ENCODE measurements around the gene SLAMF6. TPM values are rescaled to one million over a fixed set of nuclear protein-coding genes. Genes with fewer than 3 reads are reported as not detected.
"Not testable (repeated sequence)": the region's sequence is repeated elsewhere in the genome, so short reads cannot be mapped to it uniquely, and the experiment has no call there.

Gene SLAMF6
- total and polyA plus RNA-seq, 2 donors (not counting 1 experiment from before 2014, with no cell fraction given) = not detected

GRCh38 chr1:160519642-160520435 is 3.2 kb downstream of the SLAMF6 start:
- H3K4me1 ChIP-seq (ENCODE audit: control insufficient read depth, extremely low read depth, insufficient read depth, low read length) = no peaks in the 10 kb centered on the region
- H3K4me2 ChIP-seq (ENCODE audit: extremely low read depth, insufficient read depth, low read length) = no peak overlapping the region
- TF ChIP-seq CTCF (conservative IDR thresholded peaks at IDR 0.05 in 1 of 2, IDR thresholded peaks at IDR 0.05 in 1 of 2; ENCODE audit: low read depth in 1 of 2, low read length in 2 of 2) (no peak), EZH2 (IDR thresholded peaks at IDR 0.05; ENCODE audit: low read length, missing control alignments) (no peak)
- H3K9ac ChIP-seq (ENCODE audit: insufficient read depth, low read length) = no peak overlapping the region
- no peak overlapping the region for H3K4me3 ChIP-seq (replicated peaks in 1 of 4; ENCODE audit: control extremely low read depth in 1 of 4, insufficient read depth in 1 of 4, low read depth in 3 of 4, low read length in 4 of 4)
- H3K9me3 ChIP-seq (ENCODE audit: control insufficient read depth, insufficient read depth, low read depth, low read length) = no peaks in the 10 kb centered on the region
- DNase-seq (ENCODE audit: low read depth in 2 of 2) = no peak
- no peaks in the 10 kb centered on the region for H3K36me3 ChIP-seq (ENCODE audit: control insufficient read depth, insufficient read depth, low read length)
- H2AFZ ChIP-seq (ENCODE audit: low read length) = no peak overlapping the region
- no peak overlapping the region for H3K27ac ChIP-seq (ENCODE audit: insufficient read depth, low read length)
- no peaks in the 10 kb centered on the region for H4K20me1 ChIP-seq (ENCODE audit: control insufficient read depth, extremely low read depth, insufficient read depth, low read length)
- H3K27me3 ChIP-seq (ENCODE audit: control insufficient read depth, insufficient read depth, low read length) = no peaks in the 10 kb centered on the region
- no peaks in the 10 kb centered on the region for H3K79me2 ChIP-seq (ENCODE audit: control insufficient read depth, insufficient read depth, low read length)

DNA sequence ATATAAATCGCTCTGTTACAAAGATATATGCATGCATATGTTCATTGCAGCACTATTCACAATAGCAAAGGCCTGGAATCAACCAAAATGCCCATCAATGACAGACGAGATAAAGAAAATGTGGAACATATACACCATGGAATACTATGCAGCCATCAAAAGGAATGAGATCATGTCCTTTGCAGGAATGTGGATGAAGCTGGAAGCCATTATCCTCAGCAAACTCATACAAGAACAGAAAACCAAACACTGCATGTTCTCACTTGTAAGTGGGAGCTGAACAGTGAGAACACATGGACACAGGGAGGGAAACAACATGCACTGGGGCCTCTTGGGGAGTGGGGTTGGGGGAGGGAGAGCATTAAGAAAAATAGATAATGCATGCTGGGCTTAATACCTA is 5.5 kb downstream of the SLAMF6 start:
- not testable (repeated sequence) for H3K79me2 ChIP-seq (ENCODE audit: control insufficient read depth, insufficient read depth, low read length); H3K27ac ChIP-seq (ENCODE audit: insufficient read depth, low read length); H2AFZ ChIP-seq (ENCODE audit: low read length); H3K4me3 ChIP-seq (replicated peaks in 1 of 4; ENCODE audit: control extremely low read depth in 1 of 4, insufficient read depth in 1 of 4, low read depth in 3 of 4, low read length in 4 of 4); H4K20me1 ChIP-seq (ENCODE audit: control insufficient read depth, extremely low read depth, insufficient read depth, low read length); H3K27me3 ChIP-seq (ENCODE audit: control insufficient read depth, insufficient read depth, low read length); DNase-seq (ENCODE audit: low read depth in 2 of 2); H3K9ac ChIP-seq (ENCODE audit: insufficient read depth, low read length); H3K4me2 ChIP-seq (ENCODE audit: extremely low read depth, insufficient read depth, low read length); H3K4me1 ChIP-seq (ENCODE audit: control insufficient read depth, extremely low read depth, insufficient read depth, low read length); H3K9me3 ChIP-seq (ENCODE audit: control insufficient read depth, insufficient read depth, low read depth, low read length); H3K36me3 ChIP-seq (ENCODE audit: control insufficient read depth, insufficient read depth, low read length)

GRCh38 chr1:160515908-160516307 is 7.1 kb downstream of the SLAMF6 start:
- not testable (repeated sequence) for H3K4me1 ChIP-seq (ENCODE audit: control insufficient read depth, extremely low read depth, insufficient read depth, low read length); H3K4me2 ChIP-seq (ENCODE audit: extremely low read depth, insufficient read depth, low read length); H3K27ac ChIP-seq (ENCODE audit: insufficient read depth, low read length); H3K9me3 ChIP-seq (ENCODE audit: control insufficient read depth, insufficient read depth, low read depth, low read length); H3K27me3 ChIP-seq (ENCODE audit: control insufficient read depth, insufficient read depth, low read length); H3K79me2 ChIP-seq (ENCODE audit: control insufficient read depth, insufficient read depth, low read length); H4K20me1 ChIP-seq (ENCODE audit: control insufficient read depth, extremely low read depth, insufficient read depth, low read length); H3K36me3 ChIP-seq (ENCODE audit: control insufficient read depth, insufficient read depth, low read length); H3K4me3 ChIP-seq (replicated peaks in 1 of 4; ENCODE audit: control extremely low read depth in 1 of 4, insufficient read depth in 1 of 4, low read depth in 3 of 4, low read length in 4 of 4); DNase-seq (ENCODE audit: low read depth in 2 of 2); H2AFZ ChIP-seq (ENCODE audit: low read length); H3K9ac ChIP-seq (ENCODE audit: insufficient read depth, low read length)

GRCh38 chr1:160504651-160505050 is 18.4 kb downstream of the SLAMF6 start:
- TF ChIP-seq CTCF (conservative IDR thresholded peaks at IDR 0.05 in 1 of 2, IDR thresholded peaks at IDR 0.05 in 1 of 2; ENCODE audit: low read depth in 1 of 2, low read length in 2 of 2) (no peak), EZH2 (IDR thresholded peaks at IDR 0.05; ENCODE audit: low read length, missing control alignments) (no peak)
- Histone ChIP-seq H3K9me3 (ENCODE audit: control insufficient read depth, insufficient read depth, low read depth, low read length) (no peaks in the 10 kb centered on the region), H4K20me1 (ENCODE audit: control insufficient read depth, extremely low read depth, insufficient read depth, low read length) (no peaks in the 10 kb centered on the region), H3K27me3 (ENCODE audit: control insufficient read depth, insufficient read depth, low read length) (no peaks in the 10 kb centered on the region), H3K79me2 (ENCODE audit: control insufficient read depth, insufficient read depth, low read length) (no peaks in the 10 kb centered on the region), H3K4me1 (ENCODE audit: control insufficient read depth, extremely low read depth, insufficient read depth, low read length) (no peaks in the 10 kb centered on the region), H2AFZ (ENCODE audit: low read length) (no peak overlapping the region), H3K4me3 (replicated peaks in 1 of 4; ENCODE audit: control extremely low read depth in 1 of 4, insufficient read depth in 1 of 4, low read depth in 3 of 4, low read length in 4 of 4) (no peak overlapping the region), H3K27ac (ENCODE audit: insufficient read depth, low read length) (no peak overlapping the region), H3K4me2 (ENCODE audit: extremely low read depth, insufficient read depth, low read length) (no peak overlapping the region), H3K36me3 (ENCODE audit: control insufficient read depth, insufficient read depth, low read length) (no peaks in the 10 kb centered on the region), H3K9ac (ENCODE audit: insufficient read depth, low read length) (no peak overlapping the region)
- DNase-seq (ENCODE audit: low read depth in 2 of 2) = no peak
